Forelimb muscle (tissue), 1 donor: ENCODE measurements around the gene NTM. TPM values are rescaled to one million over a fixed set of nuclear protein-coding genes. Genes with fewer than 3 reads are reported as not detected.
"Not testable (repeated sequence)": the region's sequence is repeated elsewhere in the genome, so short reads cannot be mapped to it uniquely, and the experiment has no call there.

Source experiments
- DNase-seq: peaks from one replicate; pipeline ENCODE4 v3.0.0-alpha.2; 2013; ENCODE audit warnings: low read depth
- polyA plus RNA-seq: library from polyadenylated mRNA; unstranded; fragments of 120-200 nt; gene quantifications from one replicate; pipeline ENCODE4 v1.2.1, GENCODE V29; 2013; ENCODE audit not compliant: insufficient read length

NTM gene
- polyA plus RNA-seq, result 15.0 TPM

DNA sequence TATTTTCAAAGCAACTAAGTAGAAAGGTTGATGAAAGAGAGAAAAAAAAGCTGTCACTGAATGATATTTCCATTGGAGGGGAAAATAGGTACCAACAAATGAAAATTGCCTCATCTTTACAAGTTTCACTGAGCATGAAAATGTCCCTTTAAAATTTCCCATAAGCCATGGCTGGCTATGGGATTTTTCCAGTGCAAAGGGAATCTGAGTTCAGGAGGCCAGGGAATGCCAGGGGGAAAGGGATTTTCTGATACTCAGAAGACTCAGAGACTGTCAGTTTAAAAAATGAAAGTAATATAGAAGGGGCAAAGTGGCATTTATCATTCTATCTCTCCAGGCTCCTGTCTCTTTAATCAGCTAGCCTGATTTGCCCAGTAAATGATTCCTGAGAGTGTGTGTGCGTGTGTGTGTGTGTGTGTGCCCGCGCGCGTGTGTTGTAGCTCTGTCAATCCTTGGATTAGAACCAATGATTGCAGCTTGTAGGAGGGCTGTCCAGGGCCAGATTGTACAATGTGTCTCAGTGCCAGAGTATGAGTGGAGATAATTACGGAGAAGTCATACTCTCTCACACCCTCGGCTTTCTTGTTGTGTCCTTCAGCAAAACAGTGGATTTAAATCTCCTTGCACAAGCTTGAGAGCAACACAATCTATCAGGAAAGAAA, at the start of gene NTM:
NTM (plus strand) TSS at position 526 of the 662 bp plus-strand sequence.
- peak; percentile 17 for DNase-seq

- no peak for DNase-seq
Measured at GRCh38 chr11:131324921-131325570, 45.4 kb upstream of the NTM start.

DNA sequence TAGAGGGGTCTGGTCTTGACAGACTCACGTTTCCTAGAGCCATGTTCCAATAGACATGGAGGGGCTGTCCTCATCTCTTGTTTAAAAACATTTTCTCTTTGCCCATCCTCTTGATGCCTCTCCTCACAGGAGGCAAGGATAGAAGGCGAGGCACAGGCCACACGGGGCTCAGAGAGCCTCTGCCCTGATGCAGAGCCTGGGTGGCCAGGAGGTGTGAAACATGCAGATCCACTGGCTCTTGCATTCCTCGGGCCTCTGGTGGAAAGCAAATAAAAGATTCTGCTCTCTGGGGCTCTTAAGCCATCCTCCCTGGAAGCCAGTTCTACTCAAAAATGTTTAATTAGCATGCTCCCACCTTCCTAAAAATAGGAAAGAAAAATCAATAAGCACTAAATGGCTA, 43.6 kb upstream of the NTM start:
- no peak for DNase-seq

DNA sequence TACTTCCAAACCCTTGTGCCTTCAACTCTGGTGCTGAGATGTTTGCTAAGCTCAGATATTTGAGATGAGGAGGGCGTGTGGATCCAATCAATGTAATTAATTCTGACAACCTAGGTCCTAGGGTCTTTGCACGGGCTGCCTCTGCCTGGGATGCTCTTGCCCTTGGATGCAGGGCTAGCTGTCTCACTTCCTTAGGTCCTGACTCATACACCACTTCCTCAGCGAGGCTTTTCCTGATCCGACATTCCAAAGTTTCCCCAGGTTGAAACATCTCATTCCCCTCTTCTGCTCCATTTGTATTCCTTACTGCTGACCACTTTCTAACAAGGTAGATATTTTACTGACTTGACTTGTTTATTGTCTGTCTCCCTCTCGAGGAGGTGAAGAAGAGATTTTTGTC, 43.0 kb upstream of the NTM start:
- no peak for DNase-seq

- no peak for DNase-seq
Measured at GRCh38 chr11:131328843-131329242, 41.6 kb upstream of the NTM start.

DNA sequence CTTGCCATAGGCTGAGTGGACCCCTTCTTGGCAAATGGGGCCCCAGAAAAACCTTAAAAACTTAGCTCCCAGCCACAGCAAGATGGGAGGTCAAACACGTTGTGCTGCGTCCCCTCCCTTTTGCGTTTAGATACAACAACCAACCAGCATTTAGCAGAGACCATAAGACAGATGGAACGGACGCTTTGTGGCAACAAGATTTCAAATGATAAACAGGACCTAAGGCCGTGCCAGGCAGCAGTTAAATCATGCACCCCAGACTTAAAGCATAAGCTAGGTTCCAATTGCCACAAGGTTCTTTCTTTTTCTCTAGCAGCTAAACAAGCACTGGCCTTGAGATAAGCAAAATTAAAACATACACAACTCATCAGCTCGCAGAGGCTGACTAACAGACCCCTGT, 39.4 kb upstream of the NTM start:
- DNase-seq, result no peak

- DNase-seq, result no peak
Measured at GRCh38 chr11:131331546-131331945, 38.9 kb upstream of the NTM start.

- DNase-seq, result no peak
Measured at GRCh38 chr11:131334601-131335000, 35.8 kb upstream of the NTM start.

DNA sequence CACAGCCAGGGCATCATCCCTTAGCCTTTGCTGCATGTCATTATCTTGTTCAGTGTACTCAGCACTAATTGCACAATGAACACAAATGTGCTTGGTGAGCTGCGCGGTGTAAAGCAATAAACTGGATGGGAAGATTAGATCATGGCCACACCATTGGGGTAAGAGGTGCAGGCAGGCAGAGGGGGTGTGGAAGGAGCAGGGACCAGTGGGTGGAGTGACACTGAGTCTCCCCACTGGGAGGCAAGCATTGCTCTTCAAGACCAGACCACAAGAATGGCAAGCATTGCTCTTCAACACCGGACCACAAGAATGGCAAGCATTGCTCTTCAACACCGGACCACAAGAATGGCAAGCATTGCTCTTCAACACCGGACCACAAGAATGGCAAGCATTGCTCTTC, 28.5 kb upstream of the NTM start:
- DNase-seq, result not testable (repeated sequence)

- DNase-seq, result not testable (repeated sequence)
Measured at GRCh38 chr11:131342442-131342841, 28.0 kb upstream of the NTM start.

GRCh38 chr11:131345406-131345805, 25.0 kb upstream of the NTM start:
- no peak for DNase-seq

- no peak for DNase-seq
Measured at GRCh38 chr11:131349368-131350086, 20.9 kb upstream of the NTM start.

DNA sequence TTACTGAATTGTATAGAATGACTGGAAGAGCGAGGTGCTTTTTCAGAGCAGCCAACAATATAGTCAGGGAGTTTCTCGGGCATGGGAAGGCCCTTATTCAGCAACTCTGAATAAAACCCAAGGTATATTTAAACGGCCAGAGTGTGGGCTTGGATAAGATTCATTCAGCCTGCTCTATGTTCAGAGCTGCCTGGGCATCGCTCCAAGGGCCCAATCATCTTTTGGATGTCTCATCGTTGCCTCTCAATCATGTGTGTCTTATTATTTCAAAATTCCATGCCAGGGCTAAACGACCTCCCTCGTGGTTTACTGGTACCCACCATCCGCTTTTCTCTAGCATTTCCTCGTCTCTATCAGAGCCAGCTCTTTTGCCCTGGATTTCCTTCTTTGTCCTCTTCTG, 19.5 kb upstream of the NTM start:
- no peak for DNase-seq

GRCh38 chr11:131351848-131352247, 18.6 kb upstream of the NTM start:
- DNase-seq, result no peak

GRCh38 chr11:131353766-131354165, 16.6 kb upstream of the NTM start:
- no peak for DNase-seq

- no peak for DNase-seq
Measured at GRCh38 chr11:131354251-131354701, 16.1 kb upstream of the NTM start.

- DNase-seq, result no peak
Measured at GRCh38 chr11:131356206-131356605, 14.2 kb upstream of the NTM start.

DNA sequence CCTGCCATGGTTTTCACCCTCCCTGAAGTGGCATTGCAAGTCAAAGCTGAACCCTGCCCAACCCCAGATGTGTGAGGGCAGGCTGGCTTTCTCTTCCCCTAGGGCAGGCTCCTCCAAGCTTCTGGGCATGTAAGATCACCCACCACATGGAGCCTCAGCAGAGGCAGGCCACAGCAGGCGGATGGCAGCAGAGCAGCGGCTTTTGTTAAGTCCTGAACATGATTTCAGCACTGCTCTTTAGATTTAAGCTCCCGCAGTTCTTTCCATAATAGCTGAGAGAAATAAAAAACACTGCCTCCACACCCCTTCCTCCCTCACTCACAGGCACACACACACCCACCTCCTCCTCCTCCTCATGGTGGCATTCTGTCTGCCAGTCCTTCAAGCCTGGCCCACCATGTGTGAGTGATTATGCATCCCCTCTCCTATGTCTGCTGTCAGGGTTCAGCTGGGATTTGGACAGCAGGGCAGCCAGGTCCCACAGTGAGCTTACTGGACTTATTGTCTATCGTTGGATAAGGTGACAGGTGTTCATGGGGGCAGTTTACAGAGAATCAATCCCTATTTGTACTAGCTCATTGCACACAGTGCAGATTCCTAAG, 5.0 kb upstream of the NTM start:
- DNase-seq, result no peak

- DNase-seq, result no peak
Measured at GRCh38 chr11:131370901-131371790, 731 bp downstream of the NTM start.

- DNase-seq, result no peak
Measured at GRCh38 chr11:131371791-131372104, 1.3 kb downstream of the NTM start.

DNA sequence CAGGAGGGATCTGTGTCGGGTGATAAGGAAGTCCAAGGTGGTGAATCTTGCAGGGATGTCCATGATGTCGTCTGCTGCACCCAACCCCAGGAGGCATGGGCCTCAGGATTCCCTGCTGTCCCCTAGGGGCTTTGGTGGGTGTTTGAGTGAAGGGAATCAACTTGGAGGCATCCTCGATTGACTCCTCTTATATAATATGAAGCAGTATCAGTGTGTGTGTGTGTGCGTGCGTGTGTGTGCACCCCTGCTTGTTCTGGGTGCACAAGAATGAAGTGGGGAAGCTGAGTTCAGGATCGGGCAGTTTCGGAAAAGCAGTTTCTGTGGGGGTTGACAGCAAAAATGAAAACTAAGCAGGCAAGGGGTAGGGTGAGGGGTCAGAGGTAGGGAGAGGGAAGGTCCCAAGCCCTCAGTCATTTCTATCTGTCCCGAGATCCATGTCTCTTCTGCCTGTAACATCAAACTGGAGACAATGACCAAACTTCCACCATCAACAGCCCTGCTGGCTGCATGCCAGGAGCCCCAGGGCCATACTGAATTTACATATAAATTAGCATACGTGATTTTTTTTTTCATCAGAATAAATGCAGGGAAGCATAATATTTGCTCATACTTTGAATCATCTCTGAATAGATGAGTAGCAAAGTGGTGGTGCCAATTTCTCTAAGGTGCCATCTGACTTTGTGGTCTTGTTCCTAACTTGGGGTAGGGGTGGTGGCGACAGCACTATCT, 2.0 kb downstream of the NTM start:
- no peak for DNase-seq
